Lower leg skin (tissue), 4 donors: ENCODE data around the gene MTA3. TPM values are rescaled to one million over a fixed set of nuclear protein-coding genes. Genes with fewer than 3 reads are reported as not detected.
A peak's percentile ranks its signal among the peaks of the same experiment; 100 is the strongest.

Experiments
- DNase-seq, 2 donors: peaks; one replicate each; pipeline ENCODE4 v3.0.0-alpha.2; 2019; ENCODE audit warnings: low spot score in 2 of 2
- H3K4me3 ChIP-seq: fragments of 200-600 bp; sonication (generic); 2 replicates; pipeline ENCODE4 v1.5.1; 2017; ENCODE audit warnings: mild to moderate bottlenecking, low read depth; ENCODE audit not compliant: poor library complexity, severe bottlenecking
- POLR2A ChIP-seq, 2 donors: fragments of 450-650 bp; IDR thresholded peaks; one replicate each; pipeline ENCODE4 v1.6.1; 2016 to 2017; ENCODE audit warnings: antibody characterized with exemption in 2 of 2, mild to moderate bottlenecking in 1 of 2, moderate library complexity in 1 of 2
- WGBS, 2 donors: methylation state at CpG; one replicate each; pipeline ENCODE4 v1.1.5; 2018; 5-methylcytosine and 5-hydroxymethylcytosine counted together
- intact Hi-C: fragments of 100-400 bp; cut with DNase I; formaldehyde crosslinking; loops from one replicate; pipeline ENCODE4 v1.15.0; 2023; ENCODE audit warnings: low total_unique reads
- total RNA-seq, 4 donors: library from RNA; depleted of rRNA; stranded (reverse); fragments of >200 nt; gene quantifications; one replicate each; pipeline ENCODE4 v1.1.0, GENCODE V29; 2016
- TF ChIP-seq, protein P1 (sequence below), 3 donors: fragments of 450-650 bp; IDR thresholded peaks; one replicate each; pipeline ENCODE4 v1.5.1; 2016; ENCODE audit warnings: antibody characterized with exemption in 3 of 3, mild to moderate bottlenecking in 3 of 3, moderate library complexity in 2 of 3

The MTA3 gene
- total RNA-seq, 4 donors from 2014 or later = 32.9 to 50.4 (median 35.9) TPM

DNA sequence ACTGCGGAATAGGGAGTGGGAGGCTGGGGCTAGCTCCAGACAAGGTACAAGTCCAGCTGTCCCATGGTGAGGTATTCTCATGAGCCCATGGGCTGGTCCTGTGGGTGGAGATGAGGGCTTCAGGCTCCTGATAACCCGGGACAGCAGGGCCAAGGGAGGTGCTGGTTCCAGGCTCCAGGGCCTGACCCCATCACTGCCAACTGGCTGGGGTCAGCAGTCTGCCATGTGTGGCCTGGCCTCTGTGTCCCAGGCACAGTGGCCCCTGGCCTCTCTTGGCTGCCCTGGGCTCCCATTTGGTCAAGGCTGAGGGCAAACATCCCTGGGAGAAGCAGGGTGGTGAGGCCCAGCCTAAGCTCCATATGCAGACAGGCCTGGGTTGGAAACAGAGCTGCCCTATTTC, 196.5 kb downstream of the MTA3 start:
- TF ChIP-seq, protein P1, sequence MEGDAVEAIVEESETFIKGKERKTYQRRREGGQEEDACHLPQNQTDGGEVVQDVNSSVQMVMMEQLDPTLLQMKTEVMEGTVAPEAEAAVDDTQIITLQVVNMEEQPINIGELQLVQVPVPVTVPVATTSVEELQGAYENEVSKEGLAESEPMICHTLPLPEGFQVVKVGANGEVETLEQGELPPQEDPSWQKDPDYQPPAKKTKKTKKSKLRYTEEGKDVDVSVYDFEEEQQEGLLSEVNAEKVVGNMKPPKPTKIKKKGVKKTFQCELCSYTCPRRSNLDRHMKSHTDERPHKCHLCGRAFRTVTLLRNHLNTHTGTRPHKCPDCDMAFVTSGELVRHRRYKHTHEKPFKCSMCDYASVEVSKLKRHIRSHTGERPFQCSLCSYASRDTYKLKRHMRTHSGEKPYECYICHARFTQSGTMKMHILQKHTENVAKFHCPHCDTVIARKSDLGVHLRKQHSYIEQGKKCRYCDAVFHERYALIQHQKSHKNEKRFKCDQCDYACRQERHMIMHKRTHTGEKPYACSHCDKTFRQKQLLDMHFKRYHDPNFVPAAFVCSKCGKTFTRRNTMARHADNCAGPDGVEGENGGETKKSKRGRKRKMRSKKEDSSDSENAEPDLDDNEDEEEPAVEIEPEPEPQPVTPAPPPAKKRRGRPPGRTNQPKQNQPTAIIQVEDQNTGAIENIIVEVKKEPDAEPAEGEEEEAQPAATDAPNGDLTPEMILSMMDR (IDR thresholded peaks at IDR 0.05) = no peak
- no peak for TF ChIP-seq POLR2A (IDR thresholded peaks at IDR 0.05)
- intact Hi-C loops = no loop called here
- no peak overlapping the region for H3K4me3 ChIP-seq
- WGBS, 2 donors = 90 to 100% methylated on average over 2 of the region's 2 CpGs
- no peak for DNase-seq

DNA sequence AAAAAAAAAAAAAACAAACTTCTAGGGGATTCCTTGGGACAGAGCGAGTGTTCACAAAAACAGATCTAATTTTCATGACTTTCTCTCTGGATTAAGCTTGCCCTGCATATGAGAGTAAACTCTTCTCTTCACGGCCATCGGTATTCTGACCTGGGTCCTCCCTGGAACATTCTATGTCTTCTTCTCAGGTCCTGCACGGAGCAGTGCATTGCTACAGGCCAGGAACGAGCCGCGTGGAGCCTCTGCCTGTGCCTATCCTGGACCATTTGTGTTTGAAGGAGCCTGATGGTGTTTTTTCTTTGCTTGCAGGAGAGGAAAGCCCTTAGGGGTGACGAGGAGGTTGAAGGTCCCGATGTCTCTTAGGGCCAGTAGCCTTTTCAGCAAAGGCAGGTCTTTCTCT, 197.3 kb downstream of the MTA3 start:
- TF ChIP-seq, protein P1 (IDR thresholded peaks at IDR 0.05) = no peak
- no peak for TF ChIP-seq POLR2A (IDR thresholded peaks at IDR 0.05)
- intact Hi-C loops = no loop called here
- H3K4me3 ChIP-seq = no peak overlapping the region
- no peak for DNase-seq
- 94 to 96% methylated on average over 9 of the region's 9 CpGs for WGBS, 2 donors

DNA sequence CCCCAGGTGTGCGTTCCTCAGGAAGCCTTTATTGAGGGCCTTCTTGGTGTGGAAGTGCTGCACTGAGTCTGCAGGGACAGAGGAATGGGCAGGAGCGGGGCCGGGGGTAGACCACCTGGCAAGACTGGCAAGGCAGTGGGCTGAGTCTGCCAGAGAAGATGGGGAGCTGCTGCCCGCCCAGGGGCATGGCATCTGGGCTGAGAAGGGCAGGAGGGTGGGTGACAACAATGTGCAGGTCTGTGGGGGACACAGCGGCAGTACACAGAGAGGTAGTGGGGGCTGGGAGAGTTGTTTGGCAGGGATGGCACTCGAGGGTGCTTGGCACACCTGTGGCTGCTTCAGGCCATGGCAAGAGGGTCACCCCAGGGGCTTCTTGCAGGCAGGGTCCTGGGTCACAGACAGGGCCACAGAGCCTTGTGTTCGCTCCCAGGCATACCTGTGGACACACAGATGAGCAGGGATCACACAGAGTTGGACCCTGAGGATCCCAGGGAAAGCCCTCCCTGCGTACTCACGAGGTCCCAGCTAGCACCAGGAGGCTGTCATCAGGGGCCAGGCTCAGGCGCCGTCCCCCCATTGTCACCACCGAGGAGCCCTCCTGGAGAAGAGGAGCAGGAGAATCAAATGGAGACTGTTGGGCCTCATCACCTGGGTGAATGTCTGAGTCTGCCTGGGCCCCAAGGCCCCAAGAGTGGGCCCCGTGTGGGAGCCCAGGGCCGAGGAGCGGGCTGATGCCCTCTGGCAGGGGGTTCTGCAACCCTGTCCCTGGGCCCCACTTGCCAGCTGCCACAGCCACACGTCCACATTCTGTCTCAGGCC, 198.9 kb downstream of the MTA3 start:
- intact Hi-C loops = no loop called here
- DNase-seq = peak in 1 of 2 donors; percentile 73
- TF ChIP-seq, protein P1 (IDR thresholded peaks at IDR 0.05) = no peak
- TF ChIP-seq POLR2A (IDR thresholded peaks at IDR 0.05) = no peak
- H3K4me3 ChIP-seq = no peak overlapping the region
- WGBS, 2 donors = 82 to 86% methylated on average over 14 to 16 of the region's 16 CpGs

DNA sequence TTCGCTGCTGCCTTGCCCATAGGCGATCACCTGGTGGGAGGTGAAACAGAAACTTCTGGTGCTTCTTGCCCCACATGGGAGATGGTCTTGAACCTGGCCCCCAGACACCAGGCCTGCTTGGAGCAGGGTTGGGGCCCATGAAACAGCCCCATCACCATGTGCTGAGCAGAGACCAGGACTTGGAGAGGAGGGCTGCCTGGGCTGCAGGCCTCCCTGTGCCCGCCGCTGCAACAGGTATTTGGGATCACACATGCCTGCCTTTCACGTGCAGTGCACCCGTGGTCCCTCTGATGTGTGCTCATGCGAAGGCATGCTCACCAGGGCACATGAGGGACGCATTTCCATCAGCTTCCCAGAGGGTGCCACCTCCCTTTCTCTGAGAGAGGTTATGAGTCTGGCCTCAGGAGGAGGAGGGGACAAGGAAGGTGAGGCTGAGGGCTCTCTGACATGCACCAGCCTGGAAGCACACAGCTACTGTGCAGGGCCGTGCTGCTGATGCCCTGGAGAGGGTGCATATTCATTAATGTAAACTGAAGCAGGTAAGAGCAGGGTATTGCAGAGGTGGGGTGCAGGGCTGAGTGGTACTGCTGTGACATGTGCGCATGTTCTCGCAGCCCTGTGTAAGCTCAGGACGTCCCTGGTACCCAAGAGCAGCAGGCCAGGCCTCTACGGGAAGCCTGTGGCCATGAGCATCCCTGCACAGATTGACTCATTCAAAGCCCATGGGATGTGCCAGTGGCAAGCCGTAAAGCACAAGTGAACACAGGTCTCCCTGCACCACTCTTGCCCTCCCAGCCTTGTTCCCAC, 199.7 kb downstream of the MTA3 start:
- 75 to 77% methylated on average over 12 to 14 of the region's 14 CpGs for WGBS, 2 donors
- DNase-seq = peak in 1 of 2 donors; percentile 66
- no peak for TF ChIP-seq POLR2A (IDR thresholded peaks at IDR 0.05)
- TF ChIP-seq, protein P1 (IDR thresholded peaks at IDR 0.05) = no peak
- intact Hi-C loops = no loop called here
- no peak overlapping the region for H3K4me3 ChIP-seq

DNA sequence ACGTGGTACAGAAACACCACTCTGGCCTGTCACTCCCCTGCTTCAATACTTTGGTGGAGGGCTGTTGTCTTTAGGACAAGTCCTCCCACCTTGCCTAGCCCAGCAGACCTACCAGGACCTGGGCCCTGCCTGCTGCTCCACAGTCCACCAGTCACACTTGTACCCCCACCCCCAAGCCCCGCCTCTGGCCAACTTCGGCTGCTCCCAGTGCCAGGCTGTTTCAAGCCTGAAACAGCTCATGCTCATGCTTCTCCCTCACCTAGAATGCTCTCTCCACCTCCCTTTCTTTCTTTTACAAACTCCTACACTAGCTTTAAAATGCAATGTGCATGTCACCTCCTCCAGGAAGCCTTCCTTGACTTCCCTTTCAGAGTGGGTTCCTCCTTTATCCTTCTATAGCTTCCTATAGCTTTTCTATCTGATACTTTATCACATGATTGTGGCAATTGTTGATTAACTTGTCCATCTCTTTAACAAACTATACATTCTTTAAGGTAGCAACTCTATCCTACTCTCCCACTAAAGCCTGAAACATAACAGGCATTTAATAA, 200.3 kb downstream of the MTA3 start:
- TF ChIP-seq, protein P1 (IDR thresholded peaks at IDR 0.05) = no peak
- no peak for TF ChIP-seq POLR2A (IDR thresholded peaks at IDR 0.05)
- intact Hi-C loops = no loop called here
- no peak overlapping the region for H3K4me3 ChIP-seq
- DNase-seq = no peak
- WGBS, 2 donors = 63 to 92% methylated on average over 3 of the region's 3 CpGs
